OCI-LY1 (cell line): Measurements from ENCODE around the gene TBL1X.

Experiments
- CTCF ChIP-seq: fragments of 200-600 bp; sonication (generic), shearing (Covaris generic); IDR thresholded peaks from 2 replicates; pipeline ENCODE4 v1.5.1; 2017; ENCODE audit warnings: mild to moderate bottlenecking, antibody characterized with exemption, low read length, moderate library complexity, mixed read lengths
- EZH2 ChIP-seq: fragments of 200-600 bp; sonication (generic), shearing (Covaris generic); IDR thresholded peaks from 2 replicates; pipeline ENCODE4 v1.8.0; 2017; ENCODE audit warnings: borderline replicate concordance, mixed run types, mild to moderate bottlenecking, antibody characterized with exemption, low read length, moderate library complexity, mixed read lengths

- TF ChIP-seq EZH2 (no peak), CTCF (no peak)
Measured at GRCh38 chrX:9459186-9459748, 5.6 kb upstream of the TBL1X start.
